HFF-Myc (cell line): ENCODE data around the gene FAM193B.

ENCODE experiments used
- DNase-seq: peaks from one replicate; pipeline ENCODE4 v3.0.0-alpha.2; 2011; ENCODE audit warnings: low read depth; ENCODE audit errors: extremely low read depth
- H3K4me3 ChIP-seq: replicated peaks from 2 replicates; pipeline ENCODE4 v1.5.1; 2011; ENCODE audit warnings: low read depth, mild to moderate bottlenecking, control low read depth, low read length
- TF ChIP-seq, protein P1 (sequence below): IDR thresholded peaks from 2 replicates; pipeline ENCODE4 v1.5.1; 2012; ENCODE audit warnings: mild to moderate bottlenecking, low read depth, low read length, control low read depth; ENCODE audit errors: missing control alignments

FAM193B gene

GRCh38 chr5:177554474-177555111 is at the start of gene FAM193B:
FAM193B (minus strand) TSS chr5:177554563; CDS start chr5:177554458, 105 bp downstream.
- H3K4me3 ChIP-seq = peak within 1 kb of the TSS; percentile 82
- TF ChIP-seq, protein P1, sequence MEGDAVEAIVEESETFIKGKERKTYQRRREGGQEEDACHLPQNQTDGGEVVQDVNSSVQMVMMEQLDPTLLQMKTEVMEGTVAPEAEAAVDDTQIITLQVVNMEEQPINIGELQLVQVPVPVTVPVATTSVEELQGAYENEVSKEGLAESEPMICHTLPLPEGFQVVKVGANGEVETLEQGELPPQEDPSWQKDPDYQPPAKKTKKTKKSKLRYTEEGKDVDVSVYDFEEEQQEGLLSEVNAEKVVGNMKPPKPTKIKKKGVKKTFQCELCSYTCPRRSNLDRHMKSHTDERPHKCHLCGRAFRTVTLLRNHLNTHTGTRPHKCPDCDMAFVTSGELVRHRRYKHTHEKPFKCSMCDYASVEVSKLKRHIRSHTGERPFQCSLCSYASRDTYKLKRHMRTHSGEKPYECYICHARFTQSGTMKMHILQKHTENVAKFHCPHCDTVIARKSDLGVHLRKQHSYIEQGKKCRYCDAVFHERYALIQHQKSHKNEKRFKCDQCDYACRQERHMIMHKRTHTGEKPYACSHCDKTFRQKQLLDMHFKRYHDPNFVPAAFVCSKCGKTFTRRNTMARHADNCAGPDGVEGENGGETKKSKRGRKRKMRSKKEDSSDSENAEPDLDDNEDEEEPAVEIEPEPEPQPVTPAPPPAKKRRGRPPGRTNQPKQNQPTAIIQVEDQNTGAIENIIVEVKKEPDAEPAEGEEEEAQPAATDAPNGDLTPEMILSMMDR = no peak
- peak; percentile 70 for DNase-seq

DNA sequence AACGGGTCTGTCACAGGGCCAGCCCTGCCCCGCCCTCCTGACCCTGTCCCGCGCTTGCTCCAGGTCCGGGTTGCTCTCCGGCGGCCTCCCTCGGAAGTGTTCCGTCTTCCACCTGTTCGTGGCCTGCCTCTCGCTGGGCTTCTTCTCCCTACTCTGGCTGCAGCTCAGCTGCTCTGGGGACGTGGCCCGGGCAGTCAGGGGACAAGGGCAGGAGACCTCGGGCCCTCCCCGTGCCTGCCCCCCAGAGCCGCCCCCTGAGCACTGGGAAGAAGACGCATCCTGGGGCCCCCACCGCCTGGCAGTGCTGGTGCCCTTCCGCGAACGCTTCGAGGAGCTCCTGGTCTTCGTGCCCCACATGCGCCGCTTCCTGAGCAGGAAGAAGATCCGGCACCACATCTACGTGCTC is 49.8 kb upstream of the FAM193B start:
- TF ChIP-seq, protein P1 = no peak

GRCh38 chr5:177603631-177604030 is 49.3 kb upstream of the FAM193B start:
- DNase-seq = no peak
- no peak overlapping the region for H3K4me3 ChIP-seq
- TF ChIP-seq, protein P1 = no peak

More for the DNA sequence above, 49.8 kb upstream of the FAM193B start:
- no peak overlapping the region for H3K4me3 ChIP-seq
- DNase-seq = no peak

DNA sequence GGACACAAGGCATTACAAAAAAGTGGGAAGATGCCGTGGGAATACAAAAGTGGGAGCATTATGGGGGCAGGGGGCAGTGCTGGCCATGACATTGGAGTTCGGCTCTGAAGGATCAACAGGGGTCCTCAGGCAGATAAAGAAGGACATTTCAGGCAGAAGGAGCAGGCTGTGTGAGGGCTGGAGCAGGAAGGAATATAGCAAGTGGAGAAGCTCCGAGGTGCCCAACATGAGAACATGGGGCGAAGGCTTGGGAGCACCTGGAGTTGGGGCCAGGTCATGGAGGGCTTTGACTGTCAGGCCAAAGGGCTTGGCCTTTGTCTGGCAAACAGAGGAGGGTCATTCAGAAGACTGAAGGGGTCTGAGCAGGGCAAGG is 48.1 kb upstream of the FAM193B start:
- TF ChIP-seq, protein P1 = no peak
- DNase-seq = no peak

GRCh38 chr5:177601577-177602457 is 47.5 kb upstream of the FAM193B start:
- no peak for DNase-seq
- H3K4me3 ChIP-seq = peak overlapping the region; percentile 89; the same call in 1 of the 2 replicates
- TF ChIP-seq, protein P1 = no peak

More for the DNA sequence above, 48.1 kb upstream of the FAM193B start:
- H3K4me3 ChIP-seq = no peak overlapping the region

DNA sequence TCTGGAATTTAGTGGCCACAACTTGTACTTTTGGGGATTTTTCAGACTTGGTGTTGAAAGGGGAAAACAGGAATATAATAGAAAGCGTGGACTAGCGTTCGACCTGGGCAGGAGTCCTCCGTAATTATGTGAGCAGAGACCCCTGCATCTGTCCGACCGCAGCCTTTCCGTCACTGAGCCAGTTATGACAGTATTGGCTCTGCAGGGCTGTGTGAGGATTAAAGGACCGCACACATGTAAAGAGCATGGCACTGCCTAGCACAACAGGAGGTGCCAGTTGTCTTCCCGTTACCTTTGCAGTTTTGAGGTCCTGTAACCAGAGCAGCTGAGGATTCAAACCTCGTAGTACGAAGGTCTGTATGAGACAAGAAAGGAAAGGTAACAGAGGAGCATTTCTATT is 46.8 kb upstream of the FAM193B start:
- TF ChIP-seq, protein P1 = no peak
- peak overlapping the region; percentile 89 for H3K4me3 ChIP-seq
- no peak for DNase-seq
